ENCODE data around the gene MKNK1.
A peak's percentile ranks its signal among the peaks of the same experiment; 100 is the strongest.

The MKNK1 gene

DNA sequence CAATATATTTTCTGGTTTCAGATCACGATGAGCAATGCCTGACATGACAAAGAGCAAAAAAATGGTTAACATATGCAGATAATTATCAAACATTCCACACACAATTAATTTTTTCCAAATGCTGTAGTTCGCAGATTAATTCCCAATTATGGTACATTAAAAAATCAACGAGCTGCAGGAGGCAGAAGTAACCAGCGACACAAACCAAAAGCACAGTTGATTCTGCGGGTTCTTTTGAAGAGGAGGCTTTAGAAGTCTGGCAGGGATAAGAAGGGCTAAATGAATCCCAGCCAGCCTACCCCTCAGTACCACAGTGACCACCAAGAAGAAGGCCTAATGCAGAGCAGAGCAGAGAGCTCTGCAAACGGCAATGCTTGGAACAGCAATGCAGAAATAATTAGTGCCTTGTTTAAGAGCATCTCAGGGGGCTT lies 35.6 kb downstream of the MKNK1 start:
- 0 out of 2 replicates have a peak, but pooled peaks have one; percentile 17 for TF ChIP-seq TCF4 (CRISPR knock-in tag; IDR thresholded peaks at IDR 0.05; ENCODE audit: borderline replicate concordance)
- no peak for TF ChIP-seq RARB (CRISPR knock-in tag; IDR thresholded peaks at IDR 0.05)
- ATAC-seq = no peak; the same call in 2 of the 3 replicates

DNA sequence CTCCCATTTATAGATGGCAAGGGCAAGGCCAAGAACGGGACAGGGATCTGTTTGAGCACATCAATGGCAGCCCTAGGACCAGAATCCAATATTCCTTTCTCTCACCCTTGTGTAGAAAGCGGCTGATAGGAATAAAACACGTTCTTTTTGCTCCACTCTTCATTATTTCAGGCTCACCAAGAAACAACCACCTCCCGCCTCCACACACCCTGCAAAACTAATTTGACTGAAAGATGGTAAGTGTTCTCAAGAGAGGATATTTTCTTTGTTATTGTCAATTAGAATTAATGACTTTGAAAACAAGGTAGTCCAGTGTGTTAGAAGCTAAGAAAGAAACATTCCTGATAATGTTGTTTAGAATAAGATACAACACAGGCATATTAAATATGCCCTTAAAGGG lies 40.7 kb downstream of the MKNK1 start:
- ATAC-seq = no peak
- no peak for TF ChIP-seq TCF4 (CRISPR knock-in tag; IDR thresholded peaks at IDR 0.05; ENCODE audit: borderline replicate concordance)

DNA sequence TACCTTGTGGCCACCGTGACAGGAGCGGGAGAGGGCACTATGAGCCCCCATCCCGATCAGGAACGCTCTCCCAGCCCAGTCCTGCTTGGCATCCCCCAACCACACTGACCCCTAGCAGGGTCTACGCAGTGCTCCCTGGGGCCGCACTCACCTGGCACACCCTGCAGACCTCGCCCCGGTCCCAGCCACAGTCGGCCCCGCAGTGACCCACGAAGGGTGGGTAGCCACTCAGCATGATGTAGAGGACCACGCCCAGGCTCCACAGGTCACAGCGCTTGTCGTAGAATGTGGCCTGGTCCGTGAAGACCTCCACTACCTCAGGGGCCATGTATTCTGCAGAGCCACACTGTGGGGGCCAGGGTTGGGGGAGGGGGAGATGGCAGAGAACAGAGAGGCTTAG lies 41.6 kb downstream of the MKNK1 start:
- TF ChIP-seq PPARA (CRISPR knock-in tag; IDR thresholded peaks at IDR 0.05; ENCODE audit: borderline replicate concordance) = no peak
- TF ChIP-seq ZFP30 (CRISPR knock-in tag; IDR thresholded peaks at IDR 0.05) = no peak
- TF ChIP-seq, protein P1, sequence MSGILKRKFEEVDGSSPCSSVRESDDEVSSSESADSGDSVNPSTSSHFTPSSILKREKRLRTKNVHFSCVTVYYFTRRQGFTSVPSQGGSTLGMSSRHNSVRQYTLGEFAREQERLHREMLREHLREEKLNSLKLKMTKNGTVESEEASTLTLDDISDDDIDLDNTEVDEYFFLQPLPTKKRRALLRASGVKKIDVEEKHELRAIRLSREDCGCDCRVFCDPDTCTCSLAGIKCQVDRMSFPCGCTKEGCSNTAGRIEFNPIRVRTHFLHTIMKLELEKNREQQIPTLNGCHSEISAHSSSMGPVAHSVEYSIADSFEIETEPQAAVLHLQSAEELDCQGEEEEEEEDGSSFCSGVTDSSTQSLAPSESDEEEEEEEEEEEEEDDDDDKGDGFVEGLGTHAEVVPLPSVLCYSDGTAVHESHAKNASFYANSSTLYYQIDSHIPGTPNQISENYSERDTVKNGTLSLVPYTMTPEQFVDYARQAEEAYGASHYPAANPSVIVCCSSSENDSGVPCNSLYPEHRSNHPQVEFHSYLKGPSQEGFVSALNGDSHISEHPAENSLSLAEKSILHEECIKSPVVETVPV (CRISPR knock-in tag; IDR thresholded peaks at IDR 0.05) = no peak
- TF ChIP-seq, protein P2, sequence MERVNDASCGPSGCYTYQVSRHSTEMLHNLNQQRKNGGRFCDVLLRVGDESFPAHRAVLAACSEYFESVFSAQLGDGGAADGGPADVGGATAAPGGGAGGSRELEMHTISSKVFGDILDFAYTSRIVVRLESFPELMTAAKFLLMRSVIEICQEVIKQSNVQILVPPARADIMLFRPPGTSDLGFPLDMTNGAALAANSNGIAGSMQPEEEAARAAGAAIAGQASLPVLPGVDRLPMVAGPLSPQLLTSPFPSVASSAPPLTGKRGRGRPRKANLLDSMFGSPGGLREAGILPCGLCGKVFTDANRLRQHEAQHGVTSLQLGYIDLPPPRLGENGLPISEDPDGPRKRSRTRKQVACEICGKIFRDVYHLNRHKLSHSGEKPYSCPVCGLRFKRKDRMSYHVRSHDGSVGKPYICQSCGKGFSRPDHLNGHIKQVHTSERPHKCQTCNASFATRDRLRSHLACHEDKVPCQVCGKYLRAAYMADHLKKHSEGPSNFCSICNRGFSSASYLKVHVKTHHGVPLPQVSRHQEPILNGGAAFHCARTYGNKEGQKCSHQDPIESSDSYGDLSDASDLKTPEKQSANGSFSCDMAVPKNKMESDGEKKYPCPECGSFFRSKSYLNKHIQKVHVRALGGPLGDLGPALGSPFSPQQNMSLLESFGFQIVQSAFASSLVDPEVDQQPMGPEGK (CRISPR knock-in tag; IDR thresholded peaks at IDR 0.05; ENCODE audit: borderline replicate concordance) = no peak
- no peak for TF ChIP-seq GLIS3 (CRISPR knock-in tag; IDR thresholded peaks at IDR 0.05)
- TF ChIP-seq ESRRG (CRISPR knock-in tag; IDR thresholded peaks at IDR 0.05) = no peak
- TF ChIP-seq TOX (CRISPR knock-in tag; IDR thresholded peaks at IDR 0.05; ENCODE audit: borderline replicate concordance) = no peak
- TF ChIP-seq, protein P3, sequence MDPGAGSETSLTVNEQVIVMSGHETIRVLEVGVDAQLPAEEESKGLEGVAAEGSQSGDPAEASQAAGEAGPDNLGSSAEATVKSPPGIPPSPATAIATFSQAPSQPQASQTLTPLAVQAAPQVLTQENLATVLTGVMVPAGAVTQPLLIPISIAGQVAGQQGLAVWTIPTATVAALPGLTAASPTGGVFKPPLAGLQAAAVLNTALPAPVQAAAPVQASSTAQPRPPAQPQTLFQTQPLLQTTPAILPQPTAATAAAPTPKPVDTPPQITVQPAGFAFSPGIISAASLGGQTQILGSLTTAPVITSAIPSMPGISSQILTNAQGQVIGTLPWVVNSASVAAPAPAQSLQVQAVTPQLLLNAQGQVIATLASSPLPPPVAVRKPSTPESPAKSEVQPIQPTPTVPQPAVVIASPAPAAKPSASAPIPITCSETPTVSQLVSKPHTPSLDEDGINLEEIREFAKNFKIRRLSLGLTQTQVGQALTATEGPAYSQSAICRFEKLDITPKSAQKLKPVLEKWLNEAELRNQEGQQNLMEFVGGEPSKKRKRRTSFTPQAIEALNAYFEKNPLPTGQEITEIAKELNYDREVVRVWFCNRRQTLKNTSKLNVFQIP (CRISPR knock-in tag; IDR thresholded peaks at IDR 0.05; ENCODE audit: borderline replicate concordance, low read depth) = no peak
- no peak for TF ChIP-seq ZNF8 (CRISPR knock-in tag; IDR thresholded peaks at IDR 0.05)
- no peak for TF ChIP-seq CSDC2 (CRISPR knock-in tag; IDR thresholded peaks at IDR 0.05)
- no peak for TF ChIP-seq ZNF565 (CRISPR knock-in tag; conservative IDR thresholded peaks at IDR 0.05; ENCODE audit: low read depth)
- TF ChIP-seq SNAI2 (CRISPR knock-in tag; IDR thresholded peaks at IDR 0.05) = no peak
- TF ChIP-seq ARNTL (CRISPR knock-in tag; IDR thresholded peaks at IDR 0.05; ENCODE audit: borderline replicate concordance, low read depth) = no peak
- TF ChIP-seq, protein P4, sequence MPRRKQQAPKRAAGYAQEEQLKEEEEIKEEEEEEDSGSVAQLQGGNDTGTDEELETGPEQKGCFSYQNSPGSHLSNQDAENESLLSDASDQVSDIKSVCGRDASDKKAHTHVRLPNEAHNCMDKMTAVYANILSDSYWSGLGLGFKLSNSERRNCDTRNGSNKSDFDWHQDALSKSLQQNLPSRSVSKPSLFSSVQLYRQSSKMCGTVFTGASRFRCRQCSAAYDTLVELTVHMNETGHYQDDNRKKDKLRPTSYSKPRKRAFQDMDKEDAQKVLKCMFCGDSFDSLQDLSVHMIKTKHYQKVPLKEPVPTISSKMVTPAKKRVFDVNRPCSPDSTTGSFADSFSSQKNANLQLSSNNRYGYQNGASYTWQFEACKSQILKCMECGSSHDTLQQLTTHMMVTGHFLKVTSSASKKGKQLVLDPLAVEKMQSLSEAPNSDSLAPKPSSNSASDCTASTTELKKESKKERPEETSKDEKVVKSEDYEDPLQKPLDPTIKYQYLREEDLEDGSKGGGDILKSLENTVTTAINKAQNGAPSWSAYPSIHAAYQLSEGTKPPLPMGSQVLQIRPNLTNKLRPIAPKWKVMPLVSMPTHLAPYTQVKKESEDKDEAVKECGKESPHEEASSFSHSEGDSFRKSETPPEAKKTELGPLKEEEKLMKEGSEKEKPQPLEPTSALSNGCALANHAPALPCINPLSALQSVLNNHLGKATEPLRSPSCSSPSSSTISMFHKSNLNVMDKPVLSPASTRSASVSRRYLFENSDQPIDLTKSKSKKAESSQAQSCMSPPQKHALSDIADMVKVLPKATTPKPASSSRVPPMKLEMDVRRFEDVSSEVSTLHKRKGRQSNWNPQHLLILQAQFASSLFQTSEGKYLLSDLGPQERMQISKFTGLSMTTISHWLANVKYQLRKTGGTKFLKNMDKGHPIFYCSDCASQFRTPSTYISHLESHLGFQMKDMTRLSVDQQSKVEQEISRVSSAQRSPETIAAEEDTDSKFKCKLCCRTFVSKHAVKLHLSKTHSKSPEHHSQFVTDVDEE (CRISPR knock-in tag; IDR thresholded peaks at IDR 0.05) = no peak
- no peak for TF ChIP-seq ISL1 (CRISPR knock-in tag; IDR thresholded peaks at IDR 0.05)
- TF ChIP-seq ZFP3 (CRISPR knock-in tag; IDR thresholded peaks at IDR 0.05) = no peak
- no peak for TF ChIP-seq OSR1 (CRISPR knock-in tag; IDR thresholded peaks at IDR 0.05)
- no peak for TF ChIP-seq TCF4 (CRISPR knock-in tag; IDR thresholded peaks at IDR 0.05; ENCODE audit: borderline replicate concordance)
- no peak for TF ChIP-seq ZC3H10 (CRISPR knock-in tag; IDR thresholded peaks at IDR 0.05)
- ATAC-seq = no peak

DNA sequence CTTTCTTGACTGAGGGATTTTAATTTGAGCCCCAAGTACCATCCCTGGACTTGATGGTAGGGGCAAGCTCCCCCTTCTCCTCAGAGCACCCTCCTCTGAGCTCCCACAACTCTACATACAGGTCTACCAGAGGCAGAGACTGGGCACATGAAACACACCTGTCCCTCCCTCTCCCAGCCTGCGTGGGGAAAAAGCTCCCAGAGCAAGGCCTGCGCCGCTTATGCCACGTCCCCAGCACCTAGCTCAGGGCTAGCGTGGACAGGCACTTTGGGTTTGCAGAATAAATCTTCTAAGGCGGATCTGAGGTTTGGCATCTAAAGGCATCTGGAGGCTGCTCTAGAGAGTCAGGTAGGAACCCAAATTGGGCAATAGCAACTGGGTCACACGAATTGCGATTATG lies 45.1 kb downstream of the MKNK1 start:
- ATAC-seq = no peak
- TF ChIP-seq ZC3H10 (CRISPR knock-in tag; IDR thresholded peaks at IDR 0.05) = no peak
- no peak for TF ChIP-seq PPARA (CRISPR knock-in tag; IDR thresholded peaks at IDR 0.05; ENCODE audit: borderline replicate concordance)
- TF ChIP-seq, protein P1 (CRISPR knock-in tag; IDR thresholded peaks at IDR 0.05) = no peak
- TF ChIP-seq ZFP30 (CRISPR knock-in tag; IDR thresholded peaks at IDR 0.05) = no peak
- no peak for TF ChIP-seq BACH2 (CRISPR knock-in tag; IDR thresholded peaks at IDR 0.05; ENCODE audit: borderline replicate concordance)
- TF ChIP-seq ISL1 (CRISPR knock-in tag; IDR thresholded peaks at IDR 0.05) = no peak
